Adipose tissue (tissue), 3 donors: ENCODE data around the gene MAMDC2. TPM values are rescaled to one million over a fixed set of nuclear protein-coding genes. Genes with fewer than 3 reads are reported as not detected.

ENCODE experiments used
- H3K27ac ChIP-seq: one replicate; pipeline ENCODE4 v1.5.1; 2013; ENCODE audit warnings: low read depth, low read length
- WGBS, 3 donors: extraction: QIAGEN DNeasy Blood & Tissue Kit; methylation state at CpG; one replicate each; pipeline ENCODE4 v1.1.7; 2013; 5-methylcytosine and 5-hydroxymethylcytosine counted together
- polyA plus RNA-seq, 3 donors: library from polyadenylated mRNA; stranded (reverse); fragments of 200-250 nt; gene quantifications; one replicate each; pipeline ENCODE4 v1.2.3, GENCODE V29; 2013
- donor health status: healthy with polysubstance abuse.
- donor health status: Bipolar disorder and iron deficiency.
- donor health status: healthy.

Gene MAMDC2
- polyA plus RNA-seq, 3 donors: 2.8 to 8.8 (median 3.2) TPM

- 50 to 74% (median 58%) methylated on average over 5 of the region's 5 CpGs for WGBS, 3 donors
- no peak overlapping the region for H3K27ac ChIP-seq
Measured at GRCh38 chr9:70120834-70121510, 77.3 kb downstream of the MAMDC2 start.

- 46 to 48% (median 46%) methylated on average over 2 of the region's 2 CpGs for WGBS, 3 donors
- no peak overlapping the region for H3K27ac ChIP-seq
Measured at GRCh38 chr9:70121818-70122436, 78.3 kb downstream of the MAMDC2 start.

DNA sequence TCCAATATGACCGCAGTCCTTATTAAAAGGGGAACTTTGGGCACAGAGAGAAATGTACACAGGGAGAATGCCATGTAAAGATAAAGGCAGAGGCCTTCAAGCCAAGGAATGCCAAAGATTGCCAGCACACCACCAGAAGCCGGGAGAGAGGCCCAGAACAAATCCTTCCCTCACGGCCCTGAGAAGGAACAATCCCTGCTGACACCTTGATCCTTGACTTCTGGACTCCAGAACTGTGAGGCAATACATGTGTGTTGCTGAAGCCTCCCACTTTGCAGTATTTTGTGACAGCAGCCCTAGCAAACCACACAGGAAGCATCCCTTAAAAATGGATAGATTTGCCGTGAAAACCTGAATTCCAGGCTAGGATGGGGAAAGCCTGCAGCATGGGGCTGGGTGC, 80.0 kb downstream of the MAMDC2 start:
- H3K27ac ChIP-seq: no peak overlapping the region
- 76 to 90% (median 87%) methylated on average over 4 of the region's 4 CpGs for WGBS, 3 donors

- no peak overlapping the region for H3K27ac ChIP-seq
- 71 to 91% (median 85%) methylated on average over 4 of the region's 4 CpGs for WGBS, 3 donors
Measured at GRCh38 chr9:70125621-70126263, 82.1 kb downstream of the MAMDC2 start.

DNA sequence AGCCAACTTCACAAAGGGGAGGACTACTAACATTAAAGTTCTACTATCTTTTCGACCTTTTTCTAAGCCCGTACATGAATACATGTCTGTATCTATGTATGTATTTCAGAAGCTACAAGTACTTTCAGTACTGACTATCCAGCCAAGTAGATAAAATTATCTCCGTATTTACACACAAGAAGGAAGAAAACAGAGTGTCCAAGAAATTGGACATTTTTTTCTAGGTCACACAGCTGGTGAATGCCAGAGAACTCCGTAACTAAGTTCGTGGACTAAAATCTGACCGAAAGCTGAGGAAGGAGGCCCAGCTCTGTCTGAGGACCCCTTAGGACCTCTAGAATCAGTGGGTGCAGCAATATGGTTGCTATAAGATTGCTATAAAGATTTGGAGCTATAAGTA, 83.4 kb downstream of the MAMDC2 start:
- no peak overlapping the region for H3K27ac ChIP-seq

GRCh38 chr9:70127540-70128416, 84.1 kb downstream of the MAMDC2 start:
- 81 to 84% (median 83%) methylated on average over 7 of the region's 7 CpGs for WGBS, 3 donors
- no peak overlapping the region for H3K27ac ChIP-seq

More for the DNA sequence above, 83.4 kb downstream of the MAMDC2 start:
- WGBS, 3 donors: 79 to 90% (median 85%) methylated on average over 6 of the region's 6 CpGs

- 79 to 94% (median 86%) methylated on average over 2 of the region's 2 CpGs for WGBS, 3 donors
- H3K27ac ChIP-seq: no peak overlapping the region
Measured at GRCh38 chr9:70130266-70130665, 86.6 kb downstream of the MAMDC2 start.

GRCh38 chr9:70131296-70131695, 87.6 kb downstream of the MAMDC2 start:
- H3K27ac ChIP-seq: no peak overlapping the region
- WGBS, 3 donors: 73 to 92% (median 77%) methylated on average over 1 of the region's 1 CpG

DNA sequence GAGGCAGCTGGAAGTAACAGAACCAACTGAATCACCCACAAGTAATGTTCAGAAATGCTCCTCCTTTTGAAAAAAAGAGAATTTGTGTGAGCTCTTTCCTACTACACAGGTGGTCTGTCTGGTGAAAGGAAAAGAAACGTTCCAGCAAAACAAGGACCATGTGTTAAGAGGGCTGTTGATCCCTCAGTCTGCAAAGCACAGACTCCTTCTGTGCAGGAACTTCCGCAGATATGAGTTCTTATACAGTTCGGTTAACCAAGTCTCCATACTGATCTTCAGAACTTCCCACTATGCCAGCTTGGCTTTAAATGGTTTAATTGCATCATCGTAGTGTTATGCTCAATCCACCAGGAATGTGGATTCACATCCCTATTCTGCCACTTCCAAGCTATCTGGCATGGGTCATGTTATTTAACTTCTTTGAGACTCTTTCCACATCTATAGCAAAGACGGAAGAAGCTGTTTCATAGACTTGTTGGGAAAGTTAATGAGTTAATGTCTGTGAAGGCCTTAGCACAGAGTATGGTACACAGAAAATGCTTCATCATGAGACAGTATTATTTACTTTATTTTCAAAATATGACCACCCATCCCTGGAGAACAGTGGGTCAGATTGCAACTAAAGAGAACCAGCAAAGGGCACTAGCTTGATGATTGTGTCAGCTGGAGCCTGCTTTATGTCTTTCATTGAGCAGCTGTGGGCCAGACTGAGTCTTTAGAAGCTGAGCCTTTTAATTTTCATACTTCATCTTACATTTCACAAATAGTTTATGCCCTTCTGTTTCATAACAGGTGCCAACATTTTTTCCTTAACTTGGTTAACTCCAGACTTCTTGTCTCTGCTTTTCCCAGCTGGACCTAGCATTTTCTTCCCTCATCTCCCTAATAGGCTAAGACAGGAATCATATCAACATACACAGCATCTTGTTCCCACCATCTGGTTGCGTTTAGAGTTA, 89.9 kb downstream of the MAMDC2 start:
- no peak overlapping the region for H3K27ac ChIP-seq
- WGBS, 3 donors: 83 to 88% (median 87%) methylated on average over 6 of the region's 6 CpGs

DNA sequence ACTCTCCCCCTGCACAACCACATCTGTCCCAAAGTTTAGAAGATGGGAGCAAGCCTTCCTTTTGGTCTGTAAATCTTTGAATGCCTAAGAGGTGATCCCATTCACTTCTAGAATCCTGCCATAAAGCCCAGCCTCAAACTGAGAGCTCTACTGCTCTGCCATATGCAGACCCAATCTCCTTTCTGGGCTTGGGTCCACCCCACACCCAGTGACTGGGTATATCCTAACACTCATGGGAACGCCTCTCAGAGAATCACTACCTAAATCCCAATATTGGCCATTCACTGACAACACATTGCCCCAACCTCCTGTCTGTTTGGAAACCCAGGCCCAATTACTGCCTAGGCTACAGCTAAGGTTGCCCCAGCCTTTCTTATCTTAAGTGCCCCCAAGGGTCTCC, 90.7 kb downstream of the MAMDC2 start:
- WGBS, 3 donors: 90 to 100% (median 95%) methylated on average over 1 of the region's 1 CpG

GRCh38 chr9:70135176-70135575, 91.5 kb downstream of the MAMDC2 start:
- no peak overlapping the region for H3K27ac ChIP-seq

More for the DNA sequence above, 90.7 kb downstream of the MAMDC2 start:
- no peak overlapping the region for H3K27ac ChIP-seq

DNA sequence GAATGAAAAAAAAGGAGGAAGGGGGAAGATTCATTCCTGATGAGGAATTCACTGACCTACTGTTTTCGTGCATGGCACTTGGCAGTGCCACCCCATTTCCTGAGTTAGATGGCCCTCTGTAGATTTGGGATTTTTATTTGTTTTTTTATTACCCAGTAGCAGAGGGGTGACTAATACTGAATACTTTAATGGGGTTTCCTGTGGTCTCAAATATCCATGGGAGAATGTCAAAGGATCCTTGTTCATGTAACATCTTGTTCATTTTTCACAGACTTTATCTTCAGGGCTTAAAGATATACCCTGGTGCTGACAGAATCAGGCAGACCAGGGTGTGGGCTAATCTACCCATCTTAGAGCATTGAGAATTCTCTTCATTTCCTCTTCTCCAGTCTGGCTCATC, 93.0 kb downstream of the MAMDC2 start:
- WGBS, 3 donors: 58 to 75% (median 59%) methylated on average over 1 of the region's 1 CpG
- H3K27ac ChIP-seq: no peak overlapping the region

GRCh38 chr9:70137577-70137976, 93.9 kb downstream of the MAMDC2 start:
- H3K27ac ChIP-seq: no peak overlapping the region
- WGBS, 3 donors: 73 to 81% (median 75%) methylated on average over 3 of the region's 3 CpGs

DNA sequence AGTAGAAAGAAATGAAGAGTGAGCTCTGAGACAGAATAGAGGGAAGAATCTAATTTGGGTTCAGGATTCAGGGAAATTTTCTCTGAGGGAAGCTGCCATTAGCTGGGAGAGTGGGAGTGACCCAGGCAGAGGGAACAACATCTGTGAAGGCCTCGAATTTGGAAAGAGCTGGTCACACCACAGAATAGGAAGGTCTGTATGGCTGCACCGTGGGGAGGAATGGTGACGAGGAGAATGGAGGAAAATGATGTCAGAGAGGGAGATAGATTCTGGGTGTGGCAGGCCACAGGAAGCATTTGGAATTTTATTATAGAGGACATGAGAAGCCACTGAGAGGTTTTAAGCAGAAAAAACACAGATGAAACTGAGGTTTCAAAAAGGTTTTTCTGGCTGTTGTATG, 98.5 kb downstream of the MAMDC2 start:
- WGBS, 3 donors: 63 to 85% (median 69%) methylated on average over 3 of the region's 3 CpGs
- H3K27ac ChIP-seq: no peak overlapping the region

DNA sequence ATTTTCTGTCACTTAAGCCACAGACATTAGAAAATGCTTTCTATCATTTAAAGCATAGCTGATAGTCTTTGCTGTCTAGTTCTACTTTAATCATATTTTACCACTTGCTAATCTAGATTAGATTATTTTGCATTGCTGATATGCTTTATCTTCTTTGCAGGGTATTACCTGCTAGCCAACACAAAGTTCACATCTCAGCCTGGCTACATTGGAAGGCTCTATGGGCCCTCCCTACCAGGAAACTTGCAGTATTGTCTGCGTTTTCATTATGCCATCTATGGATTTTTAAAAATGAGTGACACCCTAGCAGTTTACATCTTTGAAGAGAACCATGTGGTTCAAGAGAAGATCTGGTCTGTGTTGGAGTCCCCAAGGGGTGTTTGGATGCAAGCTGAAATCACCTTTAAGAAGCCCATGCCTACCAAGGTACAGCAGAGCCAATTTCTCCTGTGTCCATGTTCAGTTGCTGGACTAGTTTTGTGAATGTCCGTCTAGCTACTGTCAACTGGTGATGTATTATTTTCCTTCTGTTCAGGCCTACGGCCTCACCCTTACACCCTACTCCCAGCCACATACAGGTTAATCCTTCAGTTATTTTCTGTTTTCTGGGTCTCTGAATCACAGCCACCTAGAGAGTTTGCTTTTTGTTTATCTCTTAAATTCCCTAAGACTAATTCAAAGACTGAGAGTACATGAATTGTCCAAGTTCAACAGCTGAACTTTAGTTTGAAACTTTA, 99.9 kb downstream of the MAMDC2 start:
- 73 to 87% (median 77%) methylated on average over 3 of the region's 3 CpGs for WGBS, 3 donors

GRCh38 chr9:70144131-70144503, 100.5 kb downstream of the MAMDC2 start:
- no peak overlapping the region for H3K27ac ChIP-seq
- WGBS, 3 donors: 83 to 93% (median 91%) methylated on average over 1 of the region's 1 CpG

More for the DNA sequence above, 99.9 kb downstream of the MAMDC2 start:
- no peak overlapping the region for H3K27ac ChIP-seq

GRCh38 chr9:70145981-70146380, 102.3 kb downstream of the MAMDC2 start:
- WGBS, 3 donors: 77 to 89% (median 85%) methylated on average over 4 of the region's 4 CpGs
- H3K27ac ChIP-seq: no peak overlapping the region
